ENCODE results near the gene NT5DC4.

NT5DC4 gene

DNA sequence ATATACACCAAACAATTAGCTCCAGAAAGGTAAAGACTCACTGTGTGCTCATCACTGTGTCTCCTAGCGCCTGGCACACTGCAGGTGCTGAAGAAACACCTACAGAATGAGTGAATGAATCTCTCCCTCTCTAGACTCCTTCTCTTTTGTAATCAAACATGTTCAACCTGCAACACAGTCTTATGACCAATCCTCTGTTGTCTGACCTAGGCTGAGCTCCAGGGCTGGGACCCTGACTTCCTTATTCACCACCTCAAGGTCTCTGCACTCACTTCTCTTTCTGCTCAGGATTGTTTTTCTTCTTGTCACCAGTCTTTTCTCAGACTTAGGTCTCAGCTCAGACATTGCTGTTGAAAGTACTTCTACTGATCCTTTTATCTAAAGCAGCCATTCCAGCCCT lies 33.7 kb downstream of the NT5DC4 start:
- no peak for DNase-seq (ENCODE audit: low spot score)

DNA sequence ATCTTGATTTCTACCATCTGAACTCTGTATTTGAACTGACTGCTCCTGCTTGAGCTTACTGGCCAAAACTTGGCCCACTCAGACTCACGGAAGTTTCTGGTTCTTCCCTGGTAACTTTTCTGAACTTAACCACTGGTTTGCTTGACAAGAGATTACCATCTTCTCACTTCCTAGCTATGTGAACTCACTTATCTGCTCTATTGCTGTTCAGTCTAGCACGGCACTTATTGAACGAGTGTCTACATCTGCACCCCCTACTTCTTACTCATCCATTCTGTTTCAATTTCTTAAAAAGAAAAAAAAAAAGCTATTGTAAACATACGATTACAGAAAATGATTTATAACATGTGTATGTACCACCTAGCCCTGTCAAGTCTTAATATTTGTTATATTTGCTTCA lies 34.6 kb downstream of the NT5DC4 start:
- DNase-seq (ENCODE audit: low spot score) = no peak

DNA sequence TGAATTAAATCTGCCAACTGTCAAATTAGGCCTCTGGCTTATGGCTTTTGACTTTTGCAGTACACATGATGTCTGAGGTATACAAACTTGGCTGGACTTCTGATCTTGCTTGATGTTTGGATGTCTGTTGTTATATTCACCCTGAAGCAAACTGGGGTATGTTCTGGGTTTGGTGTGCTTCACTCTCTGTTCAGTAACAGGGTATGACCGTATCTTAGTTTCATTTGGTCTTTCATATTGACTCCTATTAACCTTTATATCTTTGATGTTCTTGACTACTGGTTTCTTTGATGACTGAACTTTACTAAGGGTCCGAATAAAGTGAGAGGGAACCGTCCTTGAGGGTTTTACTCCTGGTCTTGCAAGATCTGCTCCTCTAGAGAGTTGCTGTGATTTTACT lies 35.4 kb downstream of the NT5DC4 start:
- no peak for DNase-seq (ENCODE audit: low spot score)

DNA sequence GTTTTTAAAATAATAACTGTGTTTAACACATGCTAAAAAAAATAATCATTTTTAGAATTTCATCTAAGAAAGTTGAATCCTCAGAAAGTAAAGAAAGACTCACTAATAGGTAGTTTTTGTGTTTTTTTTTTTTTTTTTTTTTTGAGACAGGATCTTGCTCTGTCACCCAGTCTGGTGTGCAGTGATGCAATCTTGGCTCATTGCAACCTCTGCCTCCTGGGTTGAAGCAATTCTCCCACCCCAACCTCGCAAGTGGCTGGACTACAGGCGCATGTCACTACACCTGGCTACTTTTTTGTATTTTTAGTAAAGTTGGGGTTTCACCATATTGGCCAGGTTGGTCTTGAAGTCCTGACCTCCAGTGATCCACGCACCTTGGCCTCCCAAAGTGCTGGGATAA lies 36.4 kb downstream of the NT5DC4 start:
- DNase-seq (ENCODE audit: low spot score) = no peak

DNA sequence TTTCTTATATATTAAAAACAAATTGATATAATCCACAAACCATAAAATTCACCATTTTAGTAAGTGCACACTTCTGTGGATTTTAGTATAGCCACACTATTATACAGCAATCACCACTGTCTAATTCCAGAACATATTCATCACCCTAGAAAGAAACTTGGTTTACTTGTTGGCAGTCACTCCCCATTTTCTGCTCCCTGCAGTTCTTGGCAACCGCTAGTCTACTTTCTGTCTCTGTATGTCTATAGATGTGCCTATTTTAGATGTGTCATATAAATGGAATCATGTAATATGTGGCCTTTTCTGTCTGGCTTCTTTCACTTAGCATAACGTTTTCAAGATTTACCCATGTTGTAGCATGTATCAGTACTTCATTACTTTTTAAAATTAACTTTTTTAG lies 37.9 kb downstream of the NT5DC4 start:
- DNase-seq (ENCODE audit: low spot score) = no peak

DNA sequence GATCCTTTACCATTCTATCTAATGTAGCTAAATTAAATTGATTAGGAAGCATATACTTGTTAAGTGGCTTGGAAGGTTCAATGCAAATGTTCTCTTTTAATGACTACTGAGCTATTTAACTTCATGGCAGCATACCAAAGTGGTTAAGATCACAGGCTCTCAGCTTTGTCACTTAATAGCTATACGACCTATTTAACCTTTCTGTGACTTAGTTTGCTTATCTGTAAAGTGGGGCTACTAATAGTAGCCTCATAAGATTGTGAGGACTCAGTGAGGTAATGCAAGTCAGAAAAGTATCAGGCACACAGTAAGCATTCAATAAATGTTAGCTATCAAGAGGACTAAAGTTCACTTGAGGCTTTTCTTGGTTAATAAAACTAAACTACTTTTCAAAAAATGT lies 39.3 kb downstream of the NT5DC4 start:
- no peak for DNase-seq (ENCODE audit: low spot score)

DNA sequence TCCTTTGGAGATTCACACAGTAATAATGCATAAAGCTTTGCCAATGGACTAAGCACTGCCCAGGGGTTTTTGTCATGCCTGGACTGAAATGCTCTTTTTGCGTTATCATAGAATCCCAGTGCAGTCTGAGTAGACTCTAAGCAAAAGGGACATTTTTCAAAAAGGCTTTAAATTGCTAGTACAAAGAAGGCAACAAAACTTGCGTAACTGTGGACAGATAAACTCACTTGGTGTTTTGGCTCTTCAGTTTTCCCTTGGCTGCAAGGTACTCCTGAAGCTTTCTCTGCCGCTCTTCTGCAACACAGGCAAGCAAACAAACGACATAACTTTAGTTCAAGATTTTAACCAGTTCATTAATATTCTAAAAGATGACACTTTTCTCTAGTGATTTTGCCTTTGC lies 41.5 kb downstream of the NT5DC4 start:
- DNase-seq (ENCODE audit: low spot score) = no peak

DNA sequence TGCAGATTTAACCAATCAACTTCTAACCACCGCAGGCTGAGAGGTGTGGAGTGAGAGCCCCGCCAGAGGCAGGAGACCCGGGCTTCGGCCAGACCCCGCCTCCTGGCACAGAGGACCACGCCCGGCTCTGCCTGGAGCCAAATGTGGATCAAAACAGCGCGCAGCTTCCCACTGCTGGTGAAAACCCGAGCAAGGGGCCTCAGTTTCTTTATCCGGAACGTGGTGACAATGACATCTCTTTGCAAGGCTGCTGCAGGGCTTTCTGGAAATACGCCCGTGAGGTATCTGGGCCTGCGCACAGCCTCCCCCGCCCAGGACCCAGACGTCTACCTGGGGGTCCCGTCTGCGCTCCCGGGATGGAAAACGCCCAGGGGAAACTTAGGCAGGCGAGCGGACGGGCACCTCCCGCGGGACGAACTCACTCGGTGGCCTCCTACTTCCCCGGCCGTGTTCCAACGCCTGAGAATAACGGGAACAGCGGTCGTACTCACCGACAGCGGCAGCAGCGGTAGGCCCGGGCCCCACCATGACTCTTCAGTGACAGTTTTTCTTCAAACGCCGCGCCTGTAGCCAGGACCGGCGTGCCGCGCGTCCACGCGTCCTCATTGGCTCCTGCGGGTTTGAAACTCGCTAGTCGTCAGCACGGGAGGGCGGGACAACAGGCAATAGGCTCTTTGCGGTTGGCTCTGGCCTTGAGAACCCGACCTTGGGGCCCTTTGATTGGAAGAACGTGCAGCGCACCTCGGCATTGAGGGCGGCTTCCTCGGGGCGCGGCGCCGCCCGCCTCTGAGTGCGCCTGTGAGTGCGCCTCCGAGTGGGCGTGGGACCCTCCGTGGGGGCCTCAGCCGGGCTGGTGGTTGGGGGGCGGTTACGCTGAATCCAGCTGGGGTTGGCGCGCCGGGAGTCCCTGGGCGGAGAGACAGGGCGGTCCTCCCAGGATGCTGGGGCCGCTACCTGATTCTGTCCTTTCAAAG lies 43.5 kb downstream of the NT5DC4 start, which contains the start of gene CKAP2L:
CKAP2L (minus strand) TSS at position 539 of the 974 bp plus-strand sequence; CDS start at position 528, 11 bp downstream.
- DNase-seq (ENCODE audit: low spot score) = peak; percentile 96

DNA sequence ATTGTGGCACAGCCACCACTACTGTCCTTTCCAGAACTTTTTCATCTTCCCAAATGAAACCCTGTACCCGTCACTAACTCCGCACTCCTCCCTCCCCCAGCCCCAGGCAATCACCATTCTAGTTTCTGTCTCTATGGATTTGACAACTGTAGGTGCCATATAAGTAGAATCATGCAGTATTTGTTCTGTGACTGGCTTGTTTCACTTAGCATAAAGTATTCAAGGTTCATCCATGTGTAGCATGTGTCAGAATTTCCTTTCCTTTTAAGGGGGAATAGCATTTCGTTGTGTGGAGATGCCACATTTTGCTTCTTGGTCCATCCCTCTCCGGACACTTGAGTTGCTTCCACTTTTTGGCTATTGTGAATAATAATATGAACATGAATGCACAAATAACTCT lies 44.4 kb downstream of the NT5DC4 start:
- no peak for DNase-seq (ENCODE audit: low spot score)

DNA sequence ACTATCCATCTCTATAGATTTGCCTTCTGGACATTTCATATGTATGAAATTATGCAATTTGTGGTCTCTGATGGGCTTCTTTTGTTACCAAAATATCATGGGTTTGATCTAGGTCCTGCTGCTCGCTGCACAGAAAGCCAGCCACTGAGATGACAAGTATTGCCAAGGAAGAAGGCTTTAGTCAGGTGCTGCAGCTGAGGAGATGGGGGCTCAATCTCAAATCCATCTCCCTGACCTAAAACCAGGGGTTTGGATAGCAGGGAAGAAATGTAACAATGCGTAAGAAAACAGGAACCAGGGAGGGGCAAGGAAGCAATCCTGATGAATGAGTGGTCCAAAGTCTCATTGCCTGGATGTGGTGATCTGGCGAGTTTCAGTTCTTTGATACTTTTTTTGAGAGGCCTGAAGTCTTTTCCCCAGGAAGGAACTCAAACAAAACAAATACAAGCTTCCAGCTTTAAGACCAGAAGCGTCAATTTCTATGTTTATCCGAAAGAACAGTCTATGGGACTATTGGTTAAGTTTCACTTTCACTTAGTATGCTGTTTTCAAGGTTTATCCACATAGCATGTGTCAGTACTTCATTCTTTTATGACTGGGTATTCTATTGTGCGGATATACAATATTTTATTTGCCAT lies 47.0 kb downstream of the NT5DC4 start:
- peak; percentile 18 for DNase-seq (ENCODE audit: low spot score)

DNA sequence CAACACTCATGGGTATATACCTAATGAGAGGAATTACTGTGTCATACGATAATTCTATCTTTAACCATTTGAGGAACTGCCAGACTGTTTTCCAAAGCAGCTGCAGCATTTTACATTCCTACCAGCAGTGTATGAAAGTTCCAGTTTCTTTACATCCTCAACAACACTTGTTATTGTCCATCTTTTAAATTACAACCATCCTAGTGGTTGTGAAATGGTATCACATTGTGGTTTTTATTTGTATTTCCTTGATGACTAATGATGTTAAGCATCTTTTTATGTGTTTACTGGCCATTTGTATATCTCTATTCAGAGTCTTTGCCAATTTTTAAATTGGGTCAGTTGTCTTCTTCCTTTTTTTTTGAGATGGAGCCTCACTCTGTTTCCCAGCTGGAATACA lies 47.6 kb downstream of the NT5DC4 start:
- DNase-seq (ENCODE audit: low spot score) = no peak

DNA sequence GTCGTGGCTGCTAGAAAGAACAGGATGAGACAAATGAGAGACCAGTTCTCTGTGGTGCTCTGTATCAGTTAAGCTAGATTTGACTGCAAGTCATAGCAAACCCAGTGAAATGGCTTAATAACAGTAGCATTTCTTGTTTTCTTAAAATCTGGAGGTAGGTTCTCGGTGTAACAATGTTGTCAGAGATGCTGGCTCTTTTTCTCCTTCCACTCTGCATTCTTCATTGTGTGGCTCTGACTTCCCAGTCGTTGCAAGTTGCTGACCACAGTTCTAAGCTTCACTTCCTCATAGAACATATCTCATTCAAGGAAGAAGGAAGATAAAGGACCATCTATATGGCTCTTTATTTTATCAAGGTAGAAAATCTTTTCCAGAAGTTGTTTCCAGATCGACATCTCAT lies 51.5 kb downstream of the NT5DC4 start:
- DNase-seq (ENCODE audit: low spot score) = no peak

DNA sequence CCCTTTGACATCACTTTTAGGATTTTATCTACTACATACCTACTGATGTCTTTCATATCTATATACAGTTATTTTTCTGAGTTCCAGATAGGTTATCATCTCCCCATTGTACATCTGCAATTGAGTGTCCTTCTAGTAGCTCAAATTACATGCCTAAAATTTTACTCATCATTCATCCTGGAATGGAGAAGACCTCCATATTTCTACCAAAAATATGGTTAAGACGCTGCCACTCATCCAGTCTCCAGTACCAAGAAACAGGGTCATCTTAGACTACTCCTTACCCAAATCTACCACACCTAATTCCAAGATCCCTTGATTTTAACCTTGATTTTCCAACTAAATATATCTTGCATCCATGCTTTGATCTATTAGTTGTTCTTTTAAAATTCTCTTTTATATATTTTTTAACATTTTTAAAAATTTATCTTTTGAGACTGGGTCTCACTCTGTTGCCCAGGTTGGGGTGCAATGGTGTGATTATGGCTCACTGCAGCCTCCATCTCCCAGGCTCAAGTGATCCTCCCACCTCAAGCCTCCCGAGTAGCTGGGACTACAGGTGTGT lies 52.2 kb downstream of the NT5DC4 start:
- no peak for DNase-seq (ENCODE audit: low spot score)

DNA sequence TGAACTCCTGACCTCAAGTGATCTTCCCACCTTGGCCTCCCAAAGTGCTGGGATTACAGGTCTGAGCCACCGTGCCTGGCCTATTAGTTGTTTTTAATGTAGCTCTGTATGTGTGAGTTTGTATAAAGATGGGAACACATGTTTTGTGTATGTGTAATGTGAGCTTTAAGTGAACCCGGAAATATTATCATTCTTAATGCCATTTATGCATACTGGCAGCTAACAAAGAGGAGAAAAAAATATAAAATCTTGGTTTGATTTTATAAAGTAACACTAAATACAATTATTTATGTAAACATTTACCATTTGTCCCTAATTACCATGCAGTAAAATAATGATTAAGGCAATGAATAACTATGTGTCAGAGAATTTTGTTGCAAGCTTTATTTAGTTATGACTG lies 52.7 kb downstream of the NT5DC4 start:
- no peak for DNase-seq (ENCODE audit: low spot score)

DNA sequence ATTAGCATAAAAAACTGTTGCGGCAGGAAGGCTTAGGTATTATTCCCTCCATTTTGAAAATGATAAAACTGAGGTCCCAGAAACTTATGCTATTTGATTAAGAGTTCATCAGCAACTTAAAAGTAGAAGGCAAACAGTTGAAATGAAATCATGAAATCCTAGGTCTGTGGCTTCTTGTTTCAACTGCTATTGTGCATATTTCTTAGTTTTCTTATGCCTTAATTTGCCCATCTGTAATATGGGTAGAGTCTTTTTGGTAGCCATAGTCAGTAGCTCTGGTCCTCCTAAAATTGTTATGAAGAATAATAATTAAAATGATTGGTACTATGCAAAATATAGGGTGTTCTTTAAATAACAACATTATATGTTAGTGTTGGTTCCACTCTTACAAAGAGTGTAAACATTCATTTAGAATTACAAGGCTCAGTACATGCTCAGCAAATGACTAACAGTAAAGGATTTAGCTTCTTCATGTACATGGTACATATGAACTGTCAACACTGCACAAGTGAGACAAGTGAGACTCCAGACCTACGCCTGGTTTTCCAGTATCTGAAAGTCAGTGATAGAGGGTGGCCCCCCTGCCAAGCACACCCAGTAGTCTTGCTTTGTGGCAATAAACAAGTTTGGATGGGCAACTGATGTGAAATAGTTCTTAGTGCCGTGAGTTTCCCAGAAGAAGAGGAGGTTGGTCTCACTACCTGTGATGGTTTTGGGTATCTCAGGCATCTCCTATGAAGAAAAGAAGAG lies 53.9 kb downstream of the NT5DC4 start:
- no peak for DNase-seq (ENCODE audit: low spot score)

DNA sequence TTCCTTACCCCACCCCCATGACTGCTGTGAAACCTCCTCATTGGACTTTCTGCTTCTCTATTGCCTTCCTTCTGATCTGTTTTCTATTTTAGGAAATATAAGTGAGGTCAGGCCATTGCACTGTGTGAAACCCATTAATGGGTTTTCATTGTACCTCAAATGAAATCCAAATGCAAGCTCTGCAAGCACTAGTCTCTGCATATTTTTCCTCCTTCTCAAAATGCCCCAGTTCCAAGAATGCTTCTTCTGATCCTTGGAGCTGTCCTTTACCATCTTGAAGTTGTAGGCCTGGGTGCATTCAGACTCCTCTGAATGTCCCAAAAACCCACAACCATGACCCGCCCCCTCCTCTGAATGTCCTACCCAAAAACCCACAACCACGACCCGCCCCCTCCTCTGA lies 55.3 kb downstream of the NT5DC4 start:
- DNase-seq (ENCODE audit: low spot score) = no peak

DNA sequence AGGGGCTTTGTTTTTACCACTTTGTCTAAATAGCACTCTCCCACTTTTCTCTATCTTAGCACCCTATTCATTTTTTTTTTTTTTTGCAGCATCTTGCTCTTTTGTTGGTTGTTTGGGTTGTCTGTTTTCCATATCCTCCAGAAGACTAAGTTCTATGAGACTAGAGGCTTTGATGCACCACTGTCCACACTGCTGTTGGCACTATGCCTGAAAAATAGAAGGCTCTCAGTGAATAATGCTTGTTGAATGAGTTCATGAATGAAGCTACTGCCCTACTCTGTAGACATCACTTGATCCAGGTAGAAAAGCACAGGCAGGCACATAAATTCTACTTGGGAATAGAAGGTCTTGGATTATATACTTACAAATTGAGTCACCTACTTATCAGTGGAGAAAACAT lies 56.2 kb downstream of the NT5DC4 start:
- DNase-seq (ENCODE audit: low spot score) = no peak

DNA sequence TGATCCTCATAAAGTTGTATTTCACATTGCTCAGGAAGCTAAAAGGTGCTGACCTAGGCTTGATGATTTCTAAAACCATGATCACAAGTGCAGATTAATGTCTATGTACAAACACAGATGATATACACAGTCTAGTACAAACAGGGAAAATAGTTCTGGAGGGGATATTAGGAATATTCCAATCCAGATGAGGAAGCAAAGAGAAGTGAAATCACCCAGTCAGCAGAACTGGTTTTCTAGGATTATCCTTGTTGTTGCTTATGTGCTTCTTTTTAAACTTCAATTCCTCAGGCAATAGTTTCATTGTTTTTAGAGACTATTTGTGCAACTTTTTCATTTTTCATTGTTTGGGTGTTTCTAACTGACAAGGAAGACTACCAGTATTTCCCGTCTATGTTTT lies 58.8 kb downstream of the NT5DC4 start:
- no peak for DNase-seq (ENCODE audit: low spot score)

DNA sequence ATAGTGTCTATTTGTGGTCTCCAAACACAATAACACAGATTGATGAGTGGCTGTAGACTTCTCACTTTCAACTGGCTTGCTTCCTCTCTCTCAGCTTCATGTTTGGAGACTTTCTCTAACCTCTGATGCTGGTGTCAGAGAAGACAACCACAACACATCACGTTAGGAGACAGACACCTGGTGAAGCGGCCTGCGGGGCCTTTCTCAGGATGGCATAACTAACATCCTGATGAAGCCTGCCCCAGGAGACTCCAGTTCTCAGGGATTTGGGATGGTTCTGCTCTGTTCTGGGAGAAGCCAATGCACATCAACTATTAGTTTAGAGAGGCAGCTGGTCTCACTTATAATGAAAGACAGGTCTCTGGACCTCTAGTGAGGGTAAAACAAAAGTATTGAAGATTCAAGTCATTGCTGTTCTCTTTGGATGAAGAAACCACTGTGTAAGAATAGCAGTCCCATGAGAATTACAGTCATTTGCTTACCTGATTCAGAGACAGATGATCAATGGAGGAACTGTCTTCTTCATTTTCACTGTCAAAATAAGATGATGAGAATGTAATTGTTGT lies 61.5 kb downstream of the NT5DC4 start:
- no peak for DNase-seq (ENCODE audit: low spot score)

DNA sequence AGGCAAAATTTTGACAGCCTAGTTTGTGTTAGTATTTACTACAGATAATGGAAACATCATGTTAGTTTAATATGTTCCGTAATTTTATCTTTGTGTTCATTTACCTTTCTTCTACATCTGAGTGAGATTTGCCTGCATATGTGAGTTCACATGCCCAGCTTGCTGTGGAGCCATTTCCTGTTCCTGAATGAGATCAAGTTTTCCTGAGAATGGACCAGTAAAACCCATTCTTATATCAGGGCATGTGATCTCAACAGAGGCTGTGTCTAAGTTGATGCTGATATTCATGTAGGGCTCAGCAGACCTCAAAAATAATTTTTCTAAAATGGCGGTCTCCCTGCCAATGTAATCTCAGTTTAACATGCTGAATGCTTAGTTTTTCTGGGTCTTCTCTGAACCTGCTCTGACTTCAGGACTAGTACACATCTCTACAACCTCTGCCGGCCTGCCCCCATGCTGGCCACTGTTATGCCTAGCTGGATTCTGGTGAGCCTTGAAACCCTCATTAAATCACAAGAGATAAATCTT lies 62.4 kb downstream of the NT5DC4 start:
- no peak for DNase-seq (ENCODE audit: low spot score)
